Left ventricle myocardium inferior (tissue), 1 donor: Measurements from ENCODE around the gene CELF4. TPM values are rescaled to one million over a fixed set of nuclear protein-coding genes. Genes with fewer than 3 reads are reported as not detected.

Experiments
- DNase-seq: peaks from one replicate; pipeline ENCODE4 v3.0.0-alpha.2; 2020
- H3K27ac ChIP-seq: fragments of 200-600 bp; replicated peaks from 2 replicates; pipeline ENCODE4 v1.8.0; 2021
- H3K27me3 ChIP-seq: fragments of 200-600 bp; 2 replicates; pipeline ENCODE4 v1.8.0; 2021; ENCODE audit warnings: low read depth
- H3K36me3 ChIP-seq: fragments of 200-600 bp; 2 replicates; pipeline ENCODE4 v1.8.0; 2021
- H3K4me1 ChIP-seq: fragments of 200-600 bp; 2 replicates; pipeline ENCODE4 v1.8.0; 2021
- H3K4me3 ChIP-seq: fragments of 200-600 bp; 2 replicates; pipeline ENCODE4 v1.8.0; 2021; ENCODE audit warnings: mild to moderate bottlenecking, moderate library complexity
- H3K9me3 ChIP-seq: fragments of 200-600 bp; replicated peaks from 2 replicates; pipeline ENCODE4 v1.8.0; 2021
- intact Hi-C: fragments of 100-400 bp; cut with micrococcal nuclease; formaldehyde crosslinking; loops from one replicate; pipeline ENCODE4 v1.11.0; 2022
- total RNA-seq: library from RNA; stranded (reverse); fragmentation: NEBNext Ultra II Directional; extraction: Animal tissue kit (Norgen Biotek cat#: 25700); gene quantifications from one replicate; pipeline ENCODE4 v1.2.1, GENCODE V29; 2021
- TF ChIP-seq, protein P1 (sequence below): fragments of 200-600 bp; IDR thresholded peaks from 2 replicates; pipeline ENCODE4 v1.8.0; 2021; ENCODE audit warnings: antibody characterized with exemption, mild to moderate bottlenecking, borderline replicate concordance
- donor health status: DM: no; HTN: yes; CAD: no; lungs with severe emphysema.

Gene CELF4
- total RNA-seq, 1 donor from 2014 or later: 0.60 TPM

DNA sequence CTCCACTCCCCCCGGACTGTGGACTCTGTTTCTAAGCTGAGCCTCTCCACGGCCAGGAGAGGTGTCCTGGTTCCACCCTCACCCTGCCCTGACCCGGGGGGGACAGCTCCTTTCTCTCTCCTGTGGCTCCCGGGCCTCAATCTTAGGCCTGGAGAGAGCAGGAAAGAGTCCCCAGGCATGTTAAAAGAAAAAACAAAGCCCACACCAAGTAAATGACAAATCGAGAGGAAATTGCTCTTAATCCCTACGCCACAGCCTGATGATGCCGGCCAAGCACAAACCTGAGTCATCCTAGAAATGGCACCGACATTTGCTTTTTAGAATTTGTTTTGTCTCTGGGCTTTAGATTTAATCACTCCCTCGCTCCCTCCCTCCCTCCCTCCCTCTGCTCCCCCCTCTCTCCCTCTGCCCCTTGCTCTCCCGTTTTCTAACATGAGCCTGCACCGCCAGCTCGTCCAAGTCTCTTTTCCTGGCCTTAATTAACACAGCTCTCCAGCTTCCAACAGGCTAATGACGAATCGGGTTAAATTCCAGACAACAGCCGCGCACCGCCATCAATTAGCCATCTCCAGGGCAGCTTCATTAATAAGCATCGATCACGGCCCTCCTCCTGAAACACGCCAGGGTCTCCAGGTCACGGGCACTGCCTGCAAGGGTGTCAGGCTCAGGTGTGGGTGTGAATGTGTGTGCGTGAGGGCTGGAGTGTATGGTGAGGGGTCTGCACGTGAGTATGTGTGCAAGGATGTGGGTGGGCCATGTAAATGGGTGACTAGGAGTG is 230.8 kb downstream of the CELF4 start:
- H3K36me3 ChIP-seq: no peaks in the 10 kb centered on the region
- no peaks in the 10 kb centered on the region for H3K9me3 ChIP-seq
- peaks cover 59% of the 10 kb centered on the region for H3K27me3 ChIP-seq
- TF ChIP-seq, protein P1, sequence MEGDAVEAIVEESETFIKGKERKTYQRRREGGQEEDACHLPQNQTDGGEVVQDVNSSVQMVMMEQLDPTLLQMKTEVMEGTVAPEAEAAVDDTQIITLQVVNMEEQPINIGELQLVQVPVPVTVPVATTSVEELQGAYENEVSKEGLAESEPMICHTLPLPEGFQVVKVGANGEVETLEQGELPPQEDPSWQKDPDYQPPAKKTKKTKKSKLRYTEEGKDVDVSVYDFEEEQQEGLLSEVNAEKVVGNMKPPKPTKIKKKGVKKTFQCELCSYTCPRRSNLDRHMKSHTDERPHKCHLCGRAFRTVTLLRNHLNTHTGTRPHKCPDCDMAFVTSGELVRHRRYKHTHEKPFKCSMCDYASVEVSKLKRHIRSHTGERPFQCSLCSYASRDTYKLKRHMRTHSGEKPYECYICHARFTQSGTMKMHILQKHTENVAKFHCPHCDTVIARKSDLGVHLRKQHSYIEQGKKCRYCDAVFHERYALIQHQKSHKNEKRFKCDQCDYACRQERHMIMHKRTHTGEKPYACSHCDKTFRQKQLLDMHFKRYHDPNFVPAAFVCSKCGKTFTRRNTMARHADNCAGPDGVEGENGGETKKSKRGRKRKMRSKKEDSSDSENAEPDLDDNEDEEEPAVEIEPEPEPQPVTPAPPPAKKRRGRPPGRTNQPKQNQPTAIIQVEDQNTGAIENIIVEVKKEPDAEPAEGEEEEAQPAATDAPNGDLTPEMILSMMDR: no peak
- H3K4me1 ChIP-seq: no peaks in the 10 kb centered on the region
- no peak overlapping the region for H3K27ac ChIP-seq
- H3K4me3 ChIP-seq: no peak overlapping the region
- no peak for DNase-seq
- intact Hi-C loops: no loop called here

DNA sequence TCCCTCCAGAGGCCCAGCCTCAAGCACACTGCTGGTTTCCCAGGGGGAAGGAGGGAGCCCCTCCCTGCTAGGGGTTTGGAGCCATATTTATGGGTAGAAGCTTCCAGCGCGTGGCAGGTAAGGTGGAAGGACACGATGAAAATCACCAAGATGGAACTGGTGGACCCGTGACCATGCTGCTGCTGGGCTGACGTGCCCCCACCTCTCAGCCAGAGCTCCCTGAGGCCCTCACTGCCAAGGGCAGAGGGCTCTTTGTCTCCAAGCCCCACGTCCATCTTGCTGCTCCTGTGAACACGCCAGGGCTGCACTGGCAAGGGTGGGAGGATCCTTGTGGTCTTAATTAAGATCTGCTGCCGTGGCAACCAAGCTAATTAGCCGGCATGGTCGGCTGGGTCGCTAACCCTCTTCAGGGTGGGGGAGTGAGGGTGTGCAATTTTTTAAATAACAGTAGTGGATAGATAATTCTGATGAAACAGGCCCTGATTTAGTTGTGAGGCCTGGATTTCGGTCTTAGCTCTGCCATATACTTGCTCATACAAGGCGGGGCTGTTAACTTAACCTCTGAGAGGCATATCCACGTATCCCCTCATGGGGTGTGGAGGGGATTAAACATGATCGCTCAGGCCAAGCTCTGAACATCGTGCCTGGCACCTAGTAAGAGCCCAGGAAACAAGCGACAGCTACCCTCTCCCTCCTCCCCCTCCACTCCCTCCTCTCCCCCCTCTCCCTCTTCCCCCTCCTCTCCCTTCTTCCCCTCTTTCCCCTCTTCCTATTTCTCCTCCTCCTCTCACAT is 232.8 kb downstream of the CELF4 start:
- intact Hi-C loops: no loop called here
- Histone ChIP-seq H3K27ac (no peak overlapping the region), H3K4me1 (no peaks in the 10 kb centered on the region), H3K9me3 (no peaks in the 10 kb centered on the region), H3K36me3 (no peaks in the 10 kb centered on the region), H3K4me3 (no peak overlapping the region), H3K27me3 (peaks cover 54% of the 10 kb centered on the region)
- TF ChIP-seq, protein P1: no peak
- DNase-seq: no peak

DNA sequence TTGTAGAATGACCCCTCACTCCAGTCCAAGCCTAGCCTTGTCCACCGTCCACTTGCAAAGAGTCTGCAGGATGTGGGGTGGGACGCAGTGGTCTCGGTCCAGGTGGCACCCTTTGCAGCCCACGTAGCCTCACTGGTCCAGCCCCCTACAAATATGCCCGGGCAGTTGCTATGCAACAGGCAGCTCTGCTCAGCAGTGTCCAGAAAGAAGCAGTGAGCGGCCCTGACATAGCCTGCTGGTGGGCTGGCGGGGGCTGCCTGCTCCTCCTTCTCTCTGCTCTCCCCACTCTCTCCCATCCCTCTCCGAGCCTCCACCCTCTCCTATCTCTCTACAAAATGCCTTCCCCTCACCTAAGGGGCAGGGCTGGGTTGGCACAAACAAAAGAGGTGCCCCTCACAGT is 233.4 kb downstream of the CELF4 start:
- Histone ChIP-seq H3K4me3 (no peak overlapping the region), H3K4me1 (no peaks in the 10 kb centered on the region), H3K27ac (no peak overlapping the region), H3K9me3 (no peaks in the 10 kb centered on the region), H3K27me3 (peaks cover 49% of the 10 kb centered on the region), H3K36me3 (no peaks in the 10 kb centered on the region)
- no peak for DNase-seq
- intact Hi-C loops: no loop called here
- TF ChIP-seq, protein P1: no peak

DNA sequence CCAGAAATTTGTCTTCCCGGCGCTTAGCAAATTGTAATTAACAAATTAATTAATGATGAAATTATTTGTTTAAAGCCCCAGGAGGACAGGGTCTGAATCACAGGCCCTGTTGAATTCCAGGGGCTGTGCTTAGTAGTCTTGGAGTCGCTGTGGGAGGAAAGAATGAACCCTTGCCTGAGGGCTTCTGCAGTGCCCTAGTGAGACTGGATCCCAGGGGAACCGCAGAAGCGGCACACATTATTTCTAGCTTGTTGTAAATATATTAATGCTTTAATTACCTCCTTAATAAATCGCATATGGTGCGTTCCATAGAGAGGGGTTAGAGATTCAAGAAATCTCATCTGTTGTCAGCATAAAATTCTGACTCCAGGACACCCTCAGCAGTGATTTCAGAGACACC is 235.4 kb downstream of the CELF4 start:
- no peak for DNase-seq
- TF ChIP-seq, protein P1: no peak
- Histone ChIP-seq H3K4me3 (no peak overlapping the region), H3K9me3 (no peaks in the 10 kb centered on the region), H3K36me3 (no peaks in the 10 kb centered on the region), H3K27me3 (peaks cover 46% of the 10 kb centered on the region), H3K4me1 (no peaks in the 10 kb centered on the region), H3K27ac (no peak overlapping the region)
- intact Hi-C loops: no loop called here

DNA sequence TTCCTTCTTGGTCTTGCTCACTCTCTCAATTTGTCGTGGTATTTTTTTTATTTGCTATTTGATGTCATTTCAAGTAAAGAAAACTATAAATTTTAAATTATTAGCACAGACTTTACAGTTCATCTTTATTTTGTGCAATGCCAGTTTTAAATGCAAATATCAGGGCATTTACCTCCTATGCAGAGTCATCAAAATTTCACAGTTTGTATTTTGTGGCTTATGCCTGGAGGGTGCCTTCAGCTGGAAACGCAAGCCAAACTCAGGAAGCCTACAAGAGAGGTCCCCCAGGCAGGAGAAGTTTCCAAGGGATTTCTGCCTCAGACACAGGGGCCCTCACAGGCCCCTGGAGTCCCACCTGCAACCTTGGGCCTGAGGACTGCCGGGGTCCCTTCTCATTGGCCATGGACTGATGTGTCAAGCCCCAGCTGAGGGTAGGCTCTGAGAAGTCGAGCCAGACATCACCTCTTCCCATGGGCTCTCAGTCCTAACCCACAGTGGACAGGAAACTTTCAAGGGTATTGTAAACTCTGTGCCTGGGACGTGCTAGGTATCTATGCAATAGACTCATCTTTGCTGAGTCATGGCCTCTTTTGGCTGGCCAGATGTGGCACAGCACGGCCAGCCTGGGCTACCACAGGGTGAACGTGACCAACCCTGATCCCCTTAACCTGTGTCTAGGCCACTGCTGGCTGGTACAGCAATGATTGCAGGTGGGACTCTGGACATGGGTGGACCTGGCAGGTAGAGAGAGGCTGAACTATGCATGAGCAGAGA is 236.5 kb downstream of the CELF4 start:
- H3K4me1 ChIP-seq: no peaks in the 10 kb centered on the region
- peaks cover 48% of the 10 kb centered on the region for H3K27me3 ChIP-seq
- no peaks in the 10 kb centered on the region for H3K36me3 ChIP-seq
- TF ChIP-seq, protein P1: no peak
- H3K27ac ChIP-seq: no peak overlapping the region
- intact Hi-C loops: no loop called here
- DNase-seq: no peak
- no peak overlapping the region for H3K4me3 ChIP-seq
- no peaks in the 10 kb centered on the region for H3K9me3 ChIP-seq
